GM18909 (cell line): ENCODE data around the gene TTLL10.

ENCODE experiments used
- ATAC-seq: cut with Tn5 transposase; IDR thresholded peaks from one replicate; pipeline ENCODE4 v1.9.1; 2021; ENCODE audit warnings: mild to moderate bottlenecking; ENCODE audit not compliant: unreplicated experiment, poor library complexity

Gene TTLL10

GRCh38 chr1:1242461-1243265, 69.0 kb downstream of the TTLL10 start:
- ATAC-seq = no peak

DNA sequence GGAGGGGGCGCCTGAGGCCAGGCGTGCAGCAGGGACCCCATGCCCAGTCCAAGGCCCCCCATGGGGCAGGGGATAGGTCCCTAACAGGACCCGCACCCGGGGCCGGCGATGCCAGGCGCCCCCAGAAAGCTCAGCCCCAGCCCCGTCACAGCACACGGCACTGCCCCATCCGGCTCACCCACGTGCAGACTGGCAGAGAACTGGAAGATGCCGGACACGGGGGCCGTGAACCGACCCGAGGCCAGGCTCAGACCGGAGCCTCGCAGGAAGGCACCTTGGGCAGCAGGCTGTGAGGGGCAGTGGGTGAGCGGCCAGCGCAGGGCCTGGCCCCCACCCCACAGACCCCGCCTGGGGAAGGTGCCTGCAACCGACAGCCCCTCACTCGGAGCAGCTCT, 69.6 kb downstream of the TTLL10 start:
- ATAC-seq = no peak

- ATAC-seq = no peak
These were observed 70.1 kb downstream of the TTLL10 start for GRCh38 chr1:1243807-1244191.

- no peak for ATAC-seq
These were observed 70.6 kb downstream of the TTLL10 start for GRCh38 chr1:1244192-1244811.

DNA sequence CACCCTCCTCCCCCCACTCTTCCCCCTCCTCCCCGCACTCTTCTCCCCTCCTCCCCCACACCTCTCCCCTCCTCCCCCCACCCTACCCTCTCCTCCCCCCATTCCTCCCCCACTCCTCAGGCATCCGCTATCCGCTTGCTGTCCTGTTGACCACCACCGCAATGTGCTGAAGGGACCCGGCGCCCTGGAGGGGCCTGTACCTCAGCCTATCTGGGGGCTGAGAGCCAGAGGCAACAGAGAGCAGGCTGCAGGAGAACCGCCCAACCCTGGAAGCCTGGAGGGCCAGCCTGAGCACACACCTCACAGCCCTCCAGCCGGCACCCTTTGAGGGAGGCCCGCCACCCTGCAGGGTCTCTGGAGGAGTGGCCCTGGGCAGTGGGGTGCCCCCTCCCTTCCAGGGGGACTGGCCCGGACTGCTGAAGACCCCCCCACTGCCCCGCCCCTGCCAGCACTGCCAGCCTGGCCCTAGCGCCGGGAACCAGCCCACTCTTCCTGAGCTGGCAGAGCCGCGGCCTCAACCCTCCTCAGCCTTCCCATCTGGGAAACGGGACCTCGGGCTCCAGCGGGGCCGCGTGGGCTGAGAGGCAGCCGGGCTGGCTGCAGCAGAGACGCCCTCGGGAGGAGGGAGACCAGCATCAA, 71.6 kb downstream of the TTLL10 start:
- ATAC-seq = no peak

- no peak for ATAC-seq
These were observed 72.3 kb downstream of the TTLL10 start for GRCh38 chr1:1245817-1246576.

GRCh38 chr1:1246577-1247340, 73.1 kb downstream of the TTLL10 start, which contains the start of gene C1QTNF12:
Gene C1QTNF12, minus strand, starts transcription at chr1:1246722. Its CDS starts 32 bp downstream, at chr1:1246690.
- no peak for ATAC-seq

DNA sequence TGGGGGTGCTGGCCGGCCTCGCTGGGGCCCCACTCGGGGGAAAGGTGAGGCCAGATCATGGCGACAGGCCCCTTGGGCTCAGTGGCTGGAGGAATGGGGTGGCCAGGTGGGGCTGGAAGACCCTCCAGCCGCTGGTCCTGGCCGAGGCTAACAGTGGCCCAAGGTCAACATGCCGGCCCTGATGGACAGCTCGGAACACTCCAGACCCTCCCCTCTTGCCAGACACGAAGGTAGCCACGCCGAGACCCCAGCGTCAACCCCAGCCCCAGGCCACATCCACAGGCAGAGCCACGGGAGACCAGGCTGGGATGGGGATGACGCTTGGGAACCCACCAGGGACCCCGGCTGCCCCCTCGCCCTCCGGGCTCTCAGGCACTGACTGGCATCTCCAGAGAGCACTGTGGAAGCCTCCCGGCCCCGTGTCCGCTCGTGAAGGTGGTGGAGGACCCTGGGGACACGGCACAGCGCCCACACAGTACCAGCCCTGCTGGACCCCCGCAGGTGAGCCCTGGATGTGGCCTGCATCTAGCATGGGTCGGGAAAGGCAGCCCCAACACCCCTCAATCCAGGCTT, 73.7 kb downstream of the TTLL10 start:
- ATAC-seq = no peak
